HG03571 (cell line): ENCODE measurements around the gene NHS.
"Not testable (repeated sequence)": the region's sequence is repeated elsewhere in the genome, so short reads cannot be mapped to it uniquely, and the experiment has no call there.

ENCODE experiments used
- ATAC-seq: cut with Tn5 transposase; IDR thresholded peaks from one replicate; pipeline ENCODE4 v1.9.1; 2021; ENCODE audit not compliant: unreplicated experiment

NHS gene

DNA sequence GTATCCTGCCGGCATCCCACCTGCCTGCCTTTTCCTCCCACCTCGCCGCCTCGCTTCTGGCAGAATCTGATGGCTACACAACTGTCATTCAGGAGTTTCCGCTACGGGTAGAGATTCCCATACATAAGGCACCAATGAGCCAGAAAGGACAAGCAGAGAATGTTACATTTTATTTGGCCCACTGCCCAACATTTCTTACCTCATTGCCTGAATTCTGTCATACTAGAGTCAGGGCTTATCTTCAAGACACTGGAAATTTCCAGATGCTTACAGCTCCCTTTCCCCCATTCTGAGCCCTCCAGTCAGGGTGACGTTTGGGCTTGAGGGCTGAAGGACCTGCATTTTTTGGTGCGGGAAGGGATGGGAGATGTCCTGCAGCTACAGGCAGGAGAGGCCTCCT is 113.0 kb downstream of the NHS start:
- no peak for ATAC-seq

DNA sequence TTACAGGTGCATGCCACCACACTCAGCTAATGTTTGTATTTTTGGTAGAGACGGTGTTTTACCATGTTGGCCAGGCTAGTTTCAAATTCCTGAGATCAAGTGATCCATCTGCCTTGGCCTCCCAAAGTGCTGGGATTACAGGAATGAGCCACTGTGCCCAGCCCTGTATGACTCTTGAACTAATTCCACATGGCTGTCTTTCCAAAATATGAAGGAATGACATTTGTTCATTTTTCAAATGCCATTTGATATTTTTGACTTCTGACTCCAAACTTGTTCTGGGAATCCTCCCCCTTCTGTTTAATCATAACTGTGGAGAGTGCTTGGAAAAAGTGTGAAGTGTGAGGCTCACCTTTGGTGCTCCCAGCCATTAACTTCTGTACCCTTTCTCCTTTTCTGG is 119.2 kb downstream of the NHS start:
- ATAC-seq, result no peak

DNA sequence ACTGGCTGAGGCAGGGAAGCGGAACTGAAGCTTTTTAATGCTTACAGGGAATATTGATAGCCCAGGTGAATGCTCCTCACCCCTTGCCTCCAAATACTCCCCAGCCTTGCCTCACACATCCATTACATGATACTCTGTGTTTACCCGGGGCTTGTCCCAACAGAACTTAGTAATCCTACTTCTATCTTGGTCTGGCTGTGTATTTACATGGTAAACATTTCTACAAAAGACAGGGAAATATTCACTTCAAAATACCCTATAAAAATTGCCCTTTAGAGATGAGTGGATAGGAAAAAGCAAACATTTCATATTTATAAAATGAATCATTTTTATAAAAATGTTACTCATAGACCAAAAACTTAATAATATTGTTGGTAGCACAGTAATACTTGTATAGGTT is 120.1 kb downstream of the NHS start:
- ATAC-seq, result no peak

DNA sequence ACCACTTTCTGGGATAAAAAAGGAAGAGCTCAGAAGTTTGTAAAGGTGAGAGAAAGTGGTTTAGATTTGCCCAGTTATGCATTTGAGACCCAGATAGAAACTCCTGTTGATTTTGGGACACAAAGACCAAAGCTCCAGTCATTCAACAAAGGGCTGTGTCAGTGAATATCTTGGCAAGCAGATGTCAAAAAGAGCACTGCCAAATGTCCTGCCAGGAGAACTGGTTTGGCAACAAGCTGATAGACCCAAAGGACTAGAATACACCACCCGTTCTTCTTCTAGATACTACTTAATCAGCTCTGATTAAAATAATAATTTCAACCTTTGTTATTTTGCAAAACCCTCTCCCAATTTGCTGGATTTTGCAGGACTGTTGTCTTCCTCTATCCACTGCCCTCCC is 121.4 kb downstream of the NHS start:
- no peak for ATAC-seq

DNA sequence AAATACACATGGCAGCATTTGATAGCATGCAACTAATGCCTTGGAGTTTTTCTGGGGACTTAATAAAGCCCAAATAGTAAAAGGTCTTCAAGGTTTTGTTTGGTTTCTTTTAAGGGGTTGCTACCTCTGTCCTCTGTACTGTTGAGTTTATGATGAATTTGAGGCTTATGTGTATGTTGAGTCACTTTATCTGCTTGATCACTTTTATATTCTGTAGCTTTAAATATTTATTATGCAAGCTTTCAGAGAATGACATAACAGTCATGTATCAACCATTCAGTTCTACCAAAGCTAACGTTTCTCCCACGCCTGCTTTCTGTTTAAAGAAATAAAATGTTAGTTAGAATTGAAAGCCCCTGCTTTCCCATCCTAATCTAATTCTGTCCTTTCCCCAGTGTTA is 122.2 kb downstream of the NHS start:
- no peak for ATAC-seq

DNA sequence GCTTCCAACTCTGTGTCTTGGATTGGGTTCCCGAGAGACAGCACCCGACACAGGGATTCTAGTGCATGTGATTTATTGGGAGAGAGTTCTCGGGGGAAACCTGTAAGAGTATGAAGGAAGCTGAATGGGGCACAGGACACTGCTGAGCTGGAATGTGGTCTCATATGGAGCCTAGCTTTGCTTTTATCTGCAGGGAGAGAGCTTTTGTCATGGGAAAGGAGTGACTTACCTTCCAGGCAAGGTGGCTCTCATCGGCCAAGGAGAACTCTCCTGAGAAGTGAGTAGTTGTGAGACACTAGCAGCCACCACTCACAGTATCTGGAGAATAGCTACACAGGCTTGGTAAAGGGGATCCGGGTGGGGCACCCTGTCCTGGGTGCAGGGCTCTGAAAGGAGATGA is 124.5 kb downstream of the NHS start:
- ATAC-seq, result no peak

DNA sequence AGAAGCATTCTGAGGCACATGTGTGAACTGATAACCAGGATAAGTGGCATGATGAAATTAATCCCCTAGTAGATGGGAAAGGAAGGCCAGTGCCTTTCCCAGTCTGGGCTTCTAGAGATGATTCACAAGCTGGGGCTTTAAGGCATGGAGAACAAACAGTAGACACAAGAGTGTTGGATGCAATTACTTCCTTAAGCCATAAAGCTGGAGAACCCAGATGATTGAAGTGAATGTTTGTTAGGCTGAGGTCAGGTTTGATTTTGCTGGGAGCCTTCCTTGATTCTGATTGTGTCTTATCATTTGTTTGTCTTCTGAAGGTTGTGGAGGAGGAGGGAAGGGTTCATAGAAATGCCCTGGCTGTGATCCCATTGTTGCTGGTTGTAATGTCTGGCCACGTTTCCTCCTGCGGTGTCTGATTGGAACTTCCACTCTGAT is 125.2 kb downstream of the NHS start:
- ATAC-seq, result no peak

DNA sequence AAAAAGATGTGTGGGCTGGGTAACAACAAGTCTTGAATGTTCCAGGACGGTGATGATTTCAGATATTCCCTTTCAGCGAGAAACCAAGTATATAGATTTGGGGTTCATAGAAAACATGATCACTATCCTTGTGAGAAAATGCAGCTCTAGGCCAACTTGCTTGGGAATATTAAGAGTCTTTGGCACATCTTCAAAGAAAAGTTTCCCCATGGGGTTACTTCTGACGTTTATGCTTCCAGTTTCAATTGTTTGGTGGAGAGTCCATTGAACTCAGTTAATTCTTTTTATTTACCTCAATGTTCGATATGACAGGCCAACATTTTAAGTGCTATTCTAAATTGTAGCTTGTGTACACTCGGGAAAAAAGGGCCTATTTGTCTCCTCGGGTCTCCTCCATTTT is 126.7 kb downstream of the NHS start:
- ATAC-seq, result no peak

DNA sequence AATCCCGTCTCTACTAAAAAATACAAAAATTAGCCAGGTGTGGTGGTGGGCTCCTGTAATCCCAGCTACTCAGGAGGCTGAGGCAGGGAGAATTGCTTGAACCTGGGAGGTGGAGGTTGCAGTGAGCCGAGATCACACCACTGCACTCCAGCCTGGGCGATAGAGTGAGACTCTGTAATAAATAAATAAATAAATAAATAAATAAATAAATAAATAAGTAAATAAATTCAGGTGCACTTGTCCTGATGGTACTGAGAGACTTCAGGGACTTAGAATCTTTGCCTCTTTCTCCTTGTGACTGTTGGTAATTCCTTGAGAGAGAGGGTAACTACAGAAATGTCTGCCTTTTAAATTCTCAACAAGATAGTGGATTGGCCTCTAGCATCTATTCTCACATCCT is 131.4 kb downstream of the NHS start:
- ATAC-seq, result not testable (repeated sequence)

DNA sequence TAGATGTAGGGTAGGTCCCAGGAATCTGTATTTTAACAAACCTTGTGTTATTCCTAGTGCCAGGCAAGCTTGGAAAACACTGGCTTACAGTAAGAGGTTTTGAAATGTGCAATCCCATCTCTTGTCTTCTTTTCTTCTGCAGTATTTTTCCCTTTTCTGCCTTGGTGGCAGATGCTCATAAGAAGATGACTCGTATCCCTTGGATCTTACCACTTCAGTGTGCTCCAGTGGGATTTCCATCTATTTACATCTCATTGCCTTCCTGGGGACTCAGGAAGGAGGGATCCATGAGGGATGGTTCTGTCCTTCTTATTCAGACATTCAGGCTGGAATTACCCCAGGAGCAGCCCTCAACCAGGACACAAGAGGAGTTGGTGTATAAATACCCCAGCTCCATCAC is 136.6 kb downstream of the NHS start:
- ATAC-seq, result no peak

DNA sequence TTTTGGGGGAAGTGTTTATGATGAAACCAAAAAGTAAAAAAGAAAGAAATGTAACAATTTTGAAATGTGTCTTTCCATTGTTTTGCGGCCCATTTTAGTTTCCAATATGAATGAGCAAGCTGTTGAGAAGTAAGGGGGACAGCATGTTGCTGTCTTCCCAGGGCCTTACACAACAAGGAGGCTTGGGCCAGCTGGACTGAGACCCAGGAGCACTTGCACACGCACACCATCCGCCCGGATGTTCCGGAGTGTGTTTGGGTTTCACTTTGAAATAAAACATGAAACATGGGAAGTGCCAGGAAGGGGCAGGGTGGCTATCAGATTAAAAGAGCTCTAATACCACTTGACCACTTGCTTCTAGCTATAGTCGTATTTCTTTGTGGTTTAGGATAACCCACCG is 144.4 kb downstream of the NHS start:
- ATAC-seq, result no peak

DNA sequence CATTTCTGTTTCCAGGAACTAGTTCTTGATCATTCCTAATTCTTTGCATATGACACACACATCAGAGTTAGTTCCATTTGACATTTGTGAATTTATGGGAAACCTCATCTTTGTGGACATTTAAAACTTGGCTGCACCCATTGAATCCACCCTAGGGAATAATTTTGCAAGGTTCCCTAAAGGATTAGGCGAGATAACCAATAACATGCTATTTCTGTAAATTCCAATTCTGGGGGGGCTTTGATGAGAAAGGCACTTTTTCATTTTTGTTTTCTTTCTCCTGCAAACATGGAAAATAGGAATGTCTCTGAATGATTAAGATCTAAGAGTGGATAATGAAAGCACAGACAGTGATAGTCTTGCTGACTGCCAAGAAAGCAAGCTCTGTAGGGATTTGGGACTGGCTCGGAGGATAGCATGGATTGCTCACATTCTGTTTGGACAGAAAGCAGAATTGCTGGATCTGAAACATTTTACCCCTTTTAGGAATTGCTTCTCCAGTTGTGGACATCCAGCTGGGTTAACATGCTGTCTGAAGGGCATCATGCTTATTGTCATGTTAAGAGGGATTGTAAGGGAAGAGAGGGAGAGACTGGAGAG is 145.1 kb downstream of the NHS start:
- no peak for ATAC-seq

DNA sequence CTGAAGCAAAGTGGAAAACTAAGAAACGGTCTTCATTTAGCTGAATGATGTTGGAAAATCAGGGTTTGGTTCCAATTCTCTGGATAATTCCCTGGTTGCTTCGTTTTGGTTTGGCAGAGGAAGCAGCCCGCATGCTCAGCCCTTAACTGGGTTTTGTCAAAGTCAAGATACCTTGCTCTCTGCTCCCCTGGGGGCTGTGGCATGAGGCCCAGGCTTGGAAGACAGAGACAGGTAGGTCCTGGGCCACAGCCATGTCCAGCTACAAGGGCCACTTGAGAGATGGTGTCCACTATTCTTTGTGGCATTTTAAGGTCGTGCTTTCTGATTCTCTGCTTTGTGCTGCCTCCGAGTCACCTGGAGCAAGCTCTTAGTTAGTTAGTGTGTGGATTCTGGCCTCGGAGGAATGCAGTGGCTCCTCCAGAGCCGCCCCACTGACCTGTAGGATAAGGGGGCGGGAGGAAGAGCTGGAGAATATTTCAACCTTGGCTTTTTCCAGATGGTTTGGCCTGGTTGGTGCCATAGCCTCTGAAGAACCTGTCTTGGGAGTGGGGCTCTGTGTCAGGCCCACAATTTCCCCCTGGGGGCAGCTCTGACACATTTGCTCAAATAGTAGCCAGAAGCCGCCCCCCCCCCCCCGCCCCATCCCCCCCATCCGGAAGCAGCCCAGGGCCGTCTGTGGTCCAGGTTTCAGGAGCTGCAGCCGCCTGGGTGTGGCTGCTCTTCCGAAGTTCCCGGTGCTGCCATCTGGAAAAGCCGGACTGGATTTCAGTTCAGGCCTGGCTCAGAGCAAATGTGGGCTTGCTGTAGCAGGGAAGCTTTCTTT is 147.1 kb downstream of the NHS start:
- no peak for ATAC-seq

DNA sequence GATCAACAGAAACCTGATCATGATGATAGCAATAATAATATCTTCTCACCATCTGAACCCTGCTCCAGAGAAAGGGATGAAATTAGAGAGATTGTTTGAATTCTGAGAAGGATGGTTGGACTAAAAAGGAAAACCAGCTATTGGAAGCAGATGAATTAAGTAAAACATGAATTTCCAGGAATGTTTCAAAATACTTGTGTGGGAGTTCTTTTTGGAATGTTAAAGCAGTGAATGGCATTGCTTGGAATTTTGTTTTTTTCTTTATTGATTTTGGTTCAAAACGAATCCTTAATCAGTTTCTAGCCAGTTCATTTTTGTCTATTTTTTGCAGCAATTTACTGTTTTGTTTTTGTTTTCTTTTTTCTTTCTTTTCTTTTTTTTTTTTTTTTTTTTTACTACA is 150.3 kb downstream of the NHS start:
- ATAC-seq, result no peak

DNA sequence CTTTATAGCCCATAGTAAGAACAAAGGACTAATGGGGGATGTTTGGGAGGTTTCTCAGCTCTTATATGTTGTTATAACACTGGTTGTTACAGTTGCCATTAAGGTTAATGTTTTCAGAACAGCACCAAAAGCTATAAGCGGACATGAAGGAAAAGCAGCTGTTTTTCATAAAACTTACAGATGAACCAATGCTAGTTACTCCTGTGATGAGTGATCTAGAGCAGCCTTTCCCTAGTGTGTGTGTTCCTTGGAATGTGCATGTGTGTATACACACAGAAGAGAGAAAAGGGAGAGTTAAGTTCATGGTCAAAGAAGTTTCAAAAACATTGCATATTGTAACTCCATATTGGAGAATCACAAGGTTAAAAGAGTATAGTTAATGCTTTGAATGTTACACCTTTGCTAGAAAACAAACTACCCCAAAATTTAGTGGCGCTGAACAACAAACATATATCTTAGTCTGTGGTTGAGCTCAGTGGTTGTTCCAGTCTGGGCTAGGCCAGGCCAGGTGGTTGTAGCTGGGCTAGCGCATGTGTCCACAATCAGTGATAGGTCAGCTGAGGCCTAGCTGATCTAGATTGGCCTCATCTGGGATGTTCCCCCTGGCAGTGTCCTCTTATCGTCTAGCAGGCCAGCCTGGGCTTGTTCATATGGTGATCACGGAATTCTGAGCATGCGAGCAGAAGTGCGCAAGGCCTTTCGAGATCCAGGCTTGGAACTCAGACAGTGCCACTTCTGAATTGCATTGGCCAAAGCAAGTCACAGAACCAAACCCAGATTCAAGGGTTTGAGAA is 151.0 kb downstream of the NHS start:
- no peak for ATAC-seq

DNA sequence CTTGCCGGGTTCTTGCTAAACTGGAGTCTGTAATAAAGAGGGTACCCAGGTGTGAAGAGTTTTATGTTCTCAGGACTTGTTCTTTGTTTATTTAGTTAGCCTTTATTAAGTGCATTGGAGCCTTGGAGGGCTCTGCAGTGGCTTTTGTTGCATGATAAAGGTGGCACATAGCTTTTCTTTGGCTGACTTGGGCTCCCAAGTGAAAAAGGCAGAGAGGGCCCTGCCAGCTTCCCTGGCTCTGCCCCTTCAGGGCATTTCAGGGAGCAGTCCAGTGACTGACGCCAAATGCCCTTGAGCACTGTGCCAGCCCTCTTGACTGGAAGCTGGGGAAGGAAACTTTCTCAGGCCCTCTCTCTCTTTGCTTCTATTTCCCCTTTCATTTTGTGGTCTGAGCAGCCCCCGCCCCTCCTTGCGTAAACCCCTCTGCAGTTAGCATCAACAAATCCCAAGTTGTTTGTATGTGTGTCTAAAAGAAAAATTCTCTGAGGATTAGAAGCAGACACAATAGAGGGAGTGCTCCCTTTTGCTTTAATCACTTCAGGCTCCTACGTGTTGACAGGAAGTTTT is 152.2 kb downstream of the NHS start:
- no peak for ATAC-seq

DNA sequence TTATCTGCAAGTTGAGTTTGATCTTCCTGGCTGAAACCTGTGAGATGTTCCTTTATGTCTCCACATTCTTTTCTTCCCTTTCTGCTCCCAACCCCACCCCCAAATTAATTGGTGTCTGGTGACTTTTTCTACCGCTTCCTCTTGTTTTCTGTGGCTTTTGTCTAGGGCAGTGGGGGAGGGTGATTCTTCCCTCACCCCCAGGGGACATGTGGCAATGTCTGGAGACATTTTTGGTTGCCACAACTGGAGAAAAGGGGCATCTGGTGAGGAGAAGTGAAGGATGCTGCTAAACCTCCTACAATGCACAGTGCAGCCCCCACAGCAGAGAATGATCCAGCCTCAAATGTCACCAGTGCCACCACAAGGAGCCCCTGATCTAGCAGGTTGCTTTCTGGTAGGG is 152.9 kb downstream of the NHS start:
- ATAC-seq, result no peak

DNA sequence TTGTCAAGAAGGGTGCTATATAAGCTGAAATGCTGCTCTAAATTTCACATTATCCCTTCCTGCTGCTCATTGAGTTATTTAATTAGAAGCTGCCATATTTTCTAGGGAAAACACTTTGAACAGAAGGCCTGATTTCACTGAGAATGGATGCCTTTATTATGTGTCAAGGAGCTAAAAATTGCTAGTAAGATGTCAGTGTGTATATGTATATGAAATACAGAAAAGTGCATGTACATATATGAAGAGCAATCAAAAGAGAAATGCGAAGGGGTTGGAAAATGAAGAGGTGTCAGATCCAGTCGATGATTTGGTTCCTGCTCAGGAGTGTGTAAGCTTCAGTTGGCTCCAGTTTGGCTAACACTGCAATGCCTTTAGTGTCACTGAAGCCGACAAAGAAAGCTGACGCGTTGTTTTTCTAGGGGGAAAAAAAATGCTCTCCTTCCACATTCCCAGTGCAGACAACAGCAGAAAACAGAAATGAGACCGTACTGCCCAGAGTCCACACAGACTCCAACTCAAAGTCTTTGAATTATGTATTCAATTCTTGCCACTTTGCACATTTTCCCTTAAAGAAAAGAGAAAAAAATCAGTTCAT is 154.2 kb downstream of the NHS start:
- no peak for ATAC-seq

DNA sequence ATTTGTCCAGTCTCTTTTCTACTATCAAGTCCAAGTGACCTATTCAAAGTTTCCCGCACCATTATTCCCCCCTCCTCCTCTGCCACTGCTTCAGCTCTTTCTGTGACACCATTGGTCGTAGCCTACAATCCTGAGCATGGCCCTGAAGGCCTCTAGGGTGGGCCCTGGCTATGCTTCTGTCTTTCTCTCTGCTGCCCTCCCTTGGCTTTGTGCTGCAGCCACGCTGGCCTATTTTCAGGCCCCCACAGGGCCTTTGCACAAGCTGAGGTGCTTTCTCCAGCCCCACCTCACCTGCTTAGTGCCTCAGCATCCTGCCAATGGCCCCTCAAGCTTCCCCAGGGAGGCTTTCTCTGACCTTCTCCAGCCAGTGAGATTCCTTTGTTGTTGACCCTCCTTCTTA is 156.5 kb downstream of the NHS start:
- ATAC-seq, result no peak

DNA sequence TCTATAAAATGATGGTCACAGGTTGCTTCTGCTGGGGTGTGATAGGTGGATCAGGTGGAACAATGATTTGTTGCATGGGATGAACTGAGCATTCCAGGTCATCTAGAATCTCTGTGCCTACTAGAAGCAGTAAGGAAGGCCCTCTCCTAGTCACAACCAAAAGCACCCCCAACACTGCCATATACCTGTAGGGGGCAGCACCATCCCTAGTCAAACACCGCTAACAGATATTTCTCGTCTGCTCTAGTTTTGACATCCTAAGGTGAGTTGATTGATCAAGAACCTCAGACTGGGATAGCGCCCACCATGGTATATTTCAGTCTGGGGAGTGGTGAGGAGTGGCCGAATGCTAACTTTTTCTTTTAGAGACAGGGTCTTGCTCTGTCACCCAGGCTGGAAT is 160.2 kb downstream of the NHS start:
- ATAC-seq, result no peak

DNA sequence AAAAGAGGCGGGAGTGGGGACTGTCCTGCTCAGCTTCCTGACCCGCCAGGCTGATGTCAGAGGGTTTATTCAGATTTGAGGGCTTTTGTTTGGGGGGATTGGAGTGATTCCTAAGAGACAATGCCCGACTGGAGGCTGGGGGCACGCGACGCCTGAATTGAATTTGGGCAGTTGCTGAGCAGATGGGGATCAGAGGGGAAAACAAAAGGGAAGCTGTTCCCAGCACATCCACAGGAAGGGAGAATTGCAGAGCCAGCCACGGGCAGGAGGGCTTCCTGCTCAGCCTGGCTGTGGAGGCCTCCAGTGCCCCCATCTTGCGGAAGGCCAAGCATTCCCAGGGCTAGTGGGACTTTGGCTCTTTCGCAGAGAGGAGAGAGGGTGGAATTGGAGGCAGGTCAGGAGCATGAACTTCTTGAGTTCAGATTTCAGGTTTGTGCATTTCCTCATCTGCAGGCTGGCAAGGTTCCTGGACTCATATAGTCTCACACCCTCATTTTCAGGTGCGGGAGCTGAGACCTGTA is 162.8 kb downstream of the NHS start:
- ATAC-seq, result no peak
